HG03520 (cell line): ENCODE results near the gene OR6K2.

Source experiments
- ATAC-seq: cut with Tn5 transposase; IDR thresholded peaks from one replicate; pipeline ENCODE4 v1.9.1; 2021; ENCODE audit warnings: mild to moderate bottlenecking, moderate library complexity; ENCODE audit not compliant: unreplicated experiment

OR6K2 gene

GRCh38 chr1:158686111-158687009, 14.1 kb downstream of the OR6K2 start, which contains the start of gene SPTA1:
SPTA1 (minus strand) TSS chr1:158686715; CDS start chr1:158686517, 198 bp downstream.
- no peak for ATAC-seq

- no peak for ATAC-seq
Measured at GRCh38 chr1:158685085-158685484, 15.4 kb downstream of the OR6K2 start.

- ATAC-seq = no peak
Measured at GRCh38 chr1:158681606-158682005, 18.8 kb downstream of the OR6K2 start.

- ATAC-seq = no peak
Measured at GRCh38 chr1:158679289-158679688, 21.2 kb downstream of the OR6K2 start.

- ATAC-seq = no peak
Measured at GRCh38 chr1:158675563-158676323, 24.7 kb downstream of the OR6K2 start.

GRCh38 chr1:158674302-158674701, 26.1 kb downstream of the OR6K2 start:
- no peak for ATAC-seq

- ATAC-seq = no peak
Measured at GRCh38 chr1:158666037-158666436, 34.4 kb downstream of the OR6K2 start.

- no peak for ATAC-seq
Measured at GRCh38 chr1:158654571-158654970, 45.9 kb downstream of the OR6K2 start.

GRCh38 chr1:158654086-158654485, 46.4 kb downstream of the OR6K2 start:
- ATAC-seq = no peak

GRCh38 chr1:158652721-158653334, 47.6 kb downstream of the OR6K2 start:
- no peak for ATAC-seq
